Heart left ventricle (tissue), 16 donors: Measurements from ENCODE around the gene GDA. TPM values are rescaled to one million over a fixed set of nuclear protein-coding genes. Genes with fewer than 3 reads are reported as not detected.

ENCODE experiments used
- ATAC-seq, 4 donors: fragments of 200-7000 bp; cut with Tn5 transposase; one replicate each; pipeline ENCODE4 v1.9.1; 2020 to 2022; ENCODE audit warnings: moderate library complexity in 4 of 4, mild to moderate bottlenecking in 3 of 4, moderate number of reproducible peaks in 1 of 4
- DNase-seq, 5 donors: peaks; one replicate each; pipeline ENCODE4 v3.0.0-alpha.2; 2020
- H3K27ac ChIP-seq, 12 donors: fragments of 200-600 bp; sonication (generic) in 4 of 12; one replicate each; pipeline versions ENCODE4 v1.5.0 to v1.8.0; 2016 to 2022; ENCODE audit warnings: mild to moderate bottlenecking in 2 of 12
- H3K27me3 ChIP-seq, 9 donors: fragments of 200-600 bp; sonication (generic) in 2 of 9; one replicate each; pipeline versions ENCODE4 v1.5.1 to v1.8.0; 2016 to 2022; ENCODE audit warnings: mild to moderate bottlenecking in 3 of 9
- H3K36me3 ChIP-seq, 9 donors: fragments of 200-600 bp; sonication (generic) in 2 of 9; one replicate each; pipeline versions ENCODE4 v1.5.0 to v1.8.0; 2018 to 2022; ENCODE audit warnings: mild to moderate bottlenecking in 2 of 9
- H3K4me1 ChIP-seq, 12 donors: fragments of 200-600 bp; sonication (generic) in 4 of 12; one replicate each; pipeline versions ENCODE4 v1.5.0 to v1.8.0; 2016 to 2022; ENCODE audit warnings: mild to moderate bottlenecking in 3 of 12
- H3K4me3 ChIP-seq, 12 donors: fragments of 200-600 bp; sonication (generic) in 4 of 12; one replicate each; pipeline versions ENCODE4 v1.5.0 to v1.8.0; 2017 to 2022; ENCODE audit warnings: mild to moderate bottlenecking in 9 of 12, moderate library complexity in 4 of 12
- H3K9me3 ChIP-seq, 12 donors: fragments of 200-600 bp; sonication (generic) in 4 of 12; one replicate each; pipeline versions ENCODE4 v1.5.0 to v1.8.0; 2016 to 2022; ENCODE audit warnings: mild to moderate bottlenecking in 1 of 12
- CTCF ChIP-seq, 12 donors: fragments of 200-600 bp; sonication (generic) in 4 of 12; IDR thresholded peaks; one replicate each; pipeline versions ENCODE4 v1.5.0 to v1.8.0; 2018 to 2022; ENCODE audit warnings: antibody characterized with exemption in 12 of 12, mild to moderate bottlenecking in 5 of 12
- POLR2A ChIP-seq, 2 donors: fragments of 450-650 bp; IDR thresholded peaks; one replicate each; pipeline ENCODE4 v1.6.1; 2017; ENCODE audit warnings: antibody characterized with exemption in 2 of 2, mild to moderate bottlenecking in 2 of 2, moderate library complexity in 2 of 2
- WGBS, 4 donors: extraction: QIAGEN DNeasy Blood & Tissue Kit in 2 of 4; methylation state at CpG; one replicate each; pipeline versions ENCODE4 v1.1.5 to v1.1.7; 2013 to 2018; 5-methylcytosine and 5-hydroxymethylcytosine counted together
- intact Hi-C, 10 donors: fragments of 100-400 bp; cut with DNase I; formaldehyde crosslinking; loops; one replicate each; pipeline versions ENCODE4 v1.11.1 to v1.14.2; 2022
- polyA plus RNA-seq, 2 donors: library from polyadenylated mRNA; stranded (reverse); fragments of 200-250 nt; gene quantifications; one replicate each; pipeline ENCODE4 v1.2.3, GENCODE V29; 2013
- total RNA-seq, 9 donors: library from RNA; depleted of rRNA in 2 of 9; stranded (reverse); fragments of >200 nt in 2 of 9; fragmentation: NEBNext Ultra II Directional in 3 of 9; extraction: Animal tissue kit (Norgen Biotek cat#: 25700) in 3 of 9; gene quantifications; one replicate each; pipeline versions ENCODE4 v1.1.0 to v1.2.4, GENCODE V29; 2016 to 2023
- donor health status: ischemic (EF 13 %, LVEDD 7.1; RV severe dilation, severe dysfunction).
- donor health status: healthy with polysubstance abuse.
- donor health status: DM: no; HTN: yes; CAD: no.
- donor health status: DM: no; HTN: no; CAD: no.
- donor health status: ischemic (EF 25% LVEDD 6.9; RV normal size, moderate dysfunction).
- donor health status: ischemic (EF 25% LVEDD 5.7; RV mildly dilated, moderate dysfunction).
- donor health status: healthy.
- donor health status: DM: yes; HTN: yes; CAD: no.
- donor health status: ischemic (EF 35%, LVEDD 5.7; RV mildly dilated, moderate dysfunction).
- donor health status: nonischemic (EF 11% LVEDD 7.7; RV severe dilation, severe dysfunction).
- donor health status: DM: yes; HTN: yes; CAD: no.
- donor health status: PGD.
- donor health status: ischemic (EF 29% LVEDD 5.4; RV normal size, mild dysfunction).
- donor health status: nonischemic (EF 23%, LVEDD 6.1; RV moderate dilation, normal function).

The GDA gene
- total and polyA plus RNA-seq, 11 donors = 0.08 to 1.1 (median 0.19) TPM; not detected in 5

GRCh38 chr9:72193478-72193881, 44.2 kb downstream of the GDA start:
- no peaks in the 10 kb centered on the region for H3K27me3 ChIP-seq
- DNase-seq (no peak), ATAC-seq (no peak)
- H3K9me3 ChIP-seq = peaks cover 0 to 10% (median 0%) of the 10 kb centered on the region in 12 donors
- no peak overlapping the region for H3K27ac ChIP-seq
- TF ChIP-seq POLR2A (IDR thresholded peaks at IDR 0.05) (no peak), CTCF (IDR thresholded peaks at IDR 0.05) (no peak)
- no peaks in the 10 kb centered on the region for H3K4me1 ChIP-seq
- no peaks in the 10 kb centered on the region for H3K36me3 ChIP-seq
- no peak overlapping the region for H3K4me3 ChIP-seq
- intact Hi-C loops = no loop called here
- WGBS, 4 donors = 53 to 71% (median 63%) methylated on average over 2 to 5 of the region's 5 CpGs

- TF ChIP-seq POLR2A (IDR thresholded peaks at IDR 0.05) (no peak), CTCF (IDR thresholded peaks at IDR 0.05) (no peak)
- intact Hi-C loops = no loop called here
- WGBS, 4 donors = 55 to 70% (median 65%) methylated on average over 3 of the region's 3 CpGs
- Histone ChIP-seq H3K9me3 (no peaks in the 10 kb centered on the region), H3K36me3 (no peaks in the 10 kb centered on the region), H3K27me3 (no peaks in the 10 kb centered on the region), H3K4me1 (no peaks in the 10 kb centered on the region), H3K4me3 (no peak overlapping the region), H3K27ac (no peak overlapping the region)
- ATAC-seq (no peak), DNase-seq (no peak)
These were observed 50.0 kb downstream of the GDA start for GRCh38 chr9:72199238-72199637.

GRCh38 chr9:72200452-72200851, 51.2 kb downstream of the GDA start:
- H3K9me3 ChIP-seq = no peaks in the 10 kb centered on the region
- no peak overlapping the region for H3K27ac ChIP-seq
- ATAC-seq (no peak), DNase-seq (no peak)
- no peak overlapping the region for H3K4me3 ChIP-seq
- no peaks in the 10 kb centered on the region for H3K36me3 ChIP-seq
- 79 to 86% (median 82%) methylated on average over 6 of the region's 6 CpGs for WGBS, 4 donors
- no peak for TF ChIP-seq CTCF (IDR thresholded peaks at IDR 0.05)
- TF ChIP-seq POLR2A (IDR thresholded peaks at IDR 0.05) = no peak
- H3K4me1 ChIP-seq = peaks cover 0 to 3% (median 0%) of the 10 kb centered on the region in 12 donors
- intact Hi-C loops = loop anchor here in 1 of 10 donors (10.0 kb wide), 1 partner anchor 404 kb away; no protein-coding TSS in a partner anchor
- no peaks in the 10 kb centered on the region for H3K27me3 ChIP-seq

GRCh38 chr9:72202009-72202408, 52.8 kb downstream of the GDA start:
- H3K27me3 ChIP-seq = no peaks in the 10 kb centered on the region
- DNase-seq (no peak), ATAC-seq (no peak)
- no peak for TF ChIP-seq CTCF (IDR thresholded peaks at IDR 0.05)
- no peak for TF ChIP-seq POLR2A (IDR thresholded peaks at IDR 0.05)
- 62 to 70% (median 64%) methylated on average over 5 of the region's 5 CpGs for WGBS, 4 donors
- H3K36me3 ChIP-seq = no peaks in the 10 kb centered on the region
- peaks cover 0 to 4% (median 0%) of the 10 kb centered on the region in 12 donors for H3K4me1 ChIP-seq
- H3K4me3 ChIP-seq = no peak overlapping the region
- H3K9me3 ChIP-seq = no peaks in the 10 kb centered on the region
- no peak overlapping the region for H3K27ac ChIP-seq
- intact Hi-C loops = loop anchor here in 1 of 10 donors (10.0 kb wide), 1 partner anchor 403 kb away; no protein-coding TSS in a partner anchor
